K562 (cell line): Measurements from ENCODE around the gene CRYBA4. TPM values are rescaled to one million over a fixed set of nuclear protein-coding genes. Genes with fewer than 3 reads are reported as not detected.

Experiments used
- ATAC-seq: fragments of 200-7000 bp; cut with Tn5 transposase; 3 replicates; pipeline ENCODE4 v1.9.1; 2020; ENCODE audit warnings: moderate library complexity
- BruUV-seq: library from RNA; stranded (reverse); fragments of 400-500 nt; replicated peaks from 2 replicates; lab custom pipeline; 2021; lab: Mats Ljungman, UMichigan
- CTCF ChIA-PET: fragments of 300-600 bp; formaldehyde crosslinking; extraction: SDS; loops from one replicate; lab custom pipeline; 2021; ENCODE audit warnings: low intra/inter-chr PET ratio; lab: Yijun Ruan, JAX
- POLR2A ChIA-PET: fragments of 300-600, 350-650 bp; sonication (Branson Sonifier 250); formaldehyde crosslinking; extraction: SDS; loops from one replicate; lab custom pipeline; 2021; ENCODE audit warnings: antibody characterized with exemption, inconsistent platforms; lab: Yijun Ruan, JAX
- DNase-seq, 4 experiments: peaks; one replicate each; pipeline versions ENCODE4 v3.0.0 to v3.0.0-alpha.2; 2011 to 2018; ENCODE audit warnings: low spot score in 3 of 4, mixed read lengths in 3 of 4; ENCODE audit errors: extremely low read depth in 1 of 4
- FAIRE-seq: peaks from 2 replicates; lab custom pipeline; 2011; peaks lifted over from hg19 to GRCh38; lab: Jason Lieb, UNC
- H2AFZ ChIP-seq: 2 replicates; pipeline ENCODE4 v1.6.0; 2011; ENCODE audit warnings: low read depth, low read length, control low read depth, inconsistent platforms
- H3K27ac ChIP-seq: fragments of 200-600 bp; 3 replicates; pipeline ENCODE4 v1.8.0; 2011; ENCODE audit warnings: low read depth, mild to moderate bottlenecking, control low read depth, inconsistent platforms, low read length, moderate library complexity, mixed read lengths; ENCODE audit errors: extremely low read depth
- H3K27me3 ChIP-seq, 2 experiments: fragments of 300-600 bp in 1 of 2; 2 replicates in 1 of 2; 3 replicates in 1 of 2; pipeline versions ENCODE4 v1.6.0 to v1.8.0; 2011; ENCODE audit warnings: inconsistent platforms in 2 of 2, low read length in 2 of 2, mild to moderate bottlenecking in 1 of 2, mixed read lengths in 1 of 2, moderate library complexity in 1 of 2; ENCODE audit not compliant: control insufficient read depth in 2 of 2, insufficient read depth in 2 of 2
- H3K36me3 ChIP-seq: fragments of 300-600 bp; 3 replicates; pipeline ENCODE4 v1.8.0; 2011; ENCODE audit warnings: mild to moderate bottlenecking, low read length, inconsistent platforms; ENCODE audit not compliant: control insufficient read depth, insufficient read depth
- H3K4me1 ChIP-seq, 2 experiments: fragments of 200-600 bp in 1 of 2; replicated peaks in 1 of 2; 2 replicates in 1 of 2; 3 replicates in 1 of 2; pipeline versions ENCODE4 v1.5.1 to v1.8.0; 2011; ENCODE audit warnings: inconsistent platforms in 2 of 2, low read length in 2 of 2, mild to moderate bottlenecking in 1 of 2, mixed read lengths in 1 of 2, moderate library complexity in 1 of 2; ENCODE audit not compliant: control insufficient read depth in 2 of 2, insufficient read depth in 2 of 2
- H3K4me2 ChIP-seq: 2 replicates; pipeline ENCODE4 v1.6.1; 2011; ENCODE audit warnings: low read length, control low read depth, inconsistent platforms, mixed read lengths; ENCODE audit not compliant: insufficient read depth
- H3K4me3 ChIP-seq: fragments of 200-600 bp; sonication (generic), shearing (Covaris generic); 2 replicates; pipeline ENCODE4 v1.5.1; 2016; ENCODE audit warnings: control low read depth, inconsistent platforms
- H3K79me2 ChIP-seq: fragments of 200-600 bp; 3 replicates; pipeline ENCODE4 v1.8.0; 2011; ENCODE audit warnings: low read length, inconsistent platforms; ENCODE audit not compliant: control insufficient read depth, insufficient read depth
- H3K9ac ChIP-seq, 2 experiments: 2 replicates each; pipeline versions ENCODE4 v1.6.0 to v1.6.1; 2011; ENCODE audit warnings: low read depth in 2 of 2, low read length in 2 of 2, control low read depth in 1 of 2, inconsistent platforms in 1 of 2, mild to moderate bottlenecking in 1 of 2, mixed read lengths in 1 of 2; ENCODE audit not compliant: insufficient read depth in 1 of 2
- H3K9me1 ChIP-seq: one replicate; pipeline ENCODE4 v1.6.0; 2011; ENCODE audit warnings: inconsistent platforms, mild to moderate bottlenecking, low read length, moderate library complexity; ENCODE audit not compliant: control insufficient read depth, insufficient read depth
- H3K9me3 ChIP-seq: replicated peaks from 2 replicates; pipeline ENCODE4 v1.5.1; 2011; ENCODE audit warnings: low read depth, low read length, inconsistent platforms; ENCODE audit not compliant: control insufficient read depth, insufficient read depth
- H4K20me1 ChIP-seq: replicated peaks from 2 replicates; pipeline ENCODE4 v1.6.1; 2011; ENCODE audit warnings: low read length, inconsistent platforms, mixed read lengths; ENCODE audit not compliant: control insufficient read depth, insufficient read depth
- ETV5 ChIP-seq: sonication (generic); formaldehyde crosslinking; IDR thresholded peaks from 2 replicates; pipeline ENCODE4 v1.4.0; 2020; ENCODE audit warnings: low read depth, mild to moderate bottlenecking, missing genetic modification reagents
- ILF3 ChIP-seq: fragments of 450-650 bp; IDR thresholded peaks from 2 replicates; pipeline ENCODE4 v1.6.1; 2018; ENCODE audit warnings: antibody characterized with exemption, mild to moderate bottlenecking, moderate library complexity, borderline replicate concordance
- WGBS: fragments of 100-300 bp; shearing (Covaris generic); methylation state at CpG from one replicate; pipeline ENCODE4 v1.1.6; 2016; ENCODE audit warnings: low coverage, mixed read lengths; ENCODE audit not compliant: insufficient coverage; ENCODE audit errors: missing lambda C conversion rate; 5-methylcytosine and 5-hydroxymethylcytosine counted together
- in situ Hi-C: fragments of 300-500 bp; cut with MboI; formaldehyde crosslinking; loops from 4 replicates; pipeline ENCODE4 v1.15.0; 2018; ENCODE audit warnings: inconsistent platforms, mixed read lengths
- intact Hi-C: fragments of 100-400 bp; cut with micrococcal nuclease; formaldehyde crosslinking; loops from 2 replicates; pipeline ENCODE4 v1.14.2; 2022
- polyA plus RNA-seq, 8 experiments: library from polyadenylated mRNA; depleted of rRNA in 4 of 8; stranded (reverse) in 5 of 8; unstranded in 3 of 8; fragments of >200 nt; fragmentation: Nextera tagmentation in 2 of 8; fragmentation: Illumina TruSeq in 1 of 8; extraction: Ambion mirVana in 2 of 8; extraction: Trizol in 1 of 8; gene quantifications; 2 replicates each; pipeline versions ENCODE4 v1.2.1 to v1.2.3, GENCODE V29; 2011 to 2014; ENCODE audit warnings: inconsistent platforms in 1 of 8, missing spikeins in 1 of 8
- total RNA-seq, 7 experiments: library from RNA; depleted of rRNA in 6 of 7; stranded (reverse); fragments of >200 nt in 6 of 7; fragmentation: Illumina TruSeq in 2 of 7; extraction: Trizol in 2 of 7; gene quantifications; 2 replicates each; pipeline versions ENCODE4 v1.2.1 to v1.2.3, GENCODE V29; 2011 to 2021; ENCODE audit warnings: low replicate concordance in 1 of 7
- TF ChIP-seq, protein P1 (sequence below), 2 experiments: fragments of 450-650 bp in 1 of 2; sonication (generic) in 1 of 2; formaldehyde crosslinking in 1 of 2; IDR thresholded peaks; 2 replicates each; pipeline versions ENCODE4 v1.7.1 to v1.9.0; 2016 to 2022; ENCODE audit warnings: inconsistent platforms in 1 of 2, mild to moderate bottlenecking in 1 of 2, missing genetic modification reagents in 1 of 2

CRYBA4 gene
- total and polyA plus RNA-seq, 9 of the 15 experiments (the other 6 are each of a cell fraction or from before 2014, with no cell fraction given): 0.59 to 3.3 (median 1.6) TPM

DNA sequence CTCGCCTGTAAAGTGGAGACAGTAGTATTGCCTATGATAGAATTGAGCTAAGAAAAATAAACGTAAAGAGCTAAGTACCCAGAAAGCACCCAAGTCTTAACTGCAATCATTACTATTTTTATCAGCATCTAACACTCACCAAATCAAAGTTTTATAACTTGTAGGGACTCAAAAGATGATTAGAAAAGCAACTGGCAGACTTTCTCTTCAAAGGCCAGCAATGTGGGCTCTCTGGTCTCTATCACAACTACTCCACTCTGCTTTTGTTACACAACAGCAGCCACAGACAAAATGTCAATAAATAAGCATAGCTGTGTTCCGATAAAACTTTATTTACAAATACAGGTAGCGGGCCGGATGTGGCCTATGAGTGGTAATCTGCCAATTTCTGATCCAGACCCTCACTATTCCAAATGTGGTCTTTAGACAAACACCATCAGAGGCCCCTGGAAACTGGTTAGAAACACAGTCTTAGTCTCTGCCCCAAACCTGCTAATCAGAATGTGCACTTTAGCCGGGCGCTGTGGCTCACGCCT is 40.1 kb upstream of the CRYBA4 start:
- no peak for FAIRE-seq
- in situ Hi-C loops: no loop called here
- Histone ChIP-seq H2AFZ (no peak overlapping the region), H3K27me3 (no peaks in the 10 kb centered on the region), H3K4me1 (peaks cover 7 to 21% of the 10 kb centered on the region in 2 experiments; a peak in 4 of 5 replicates), H3K36me3 (peaks cover 80% of the 10 kb centered on the region)
- WGBS: 89% methylated on average over 8 of the region's 8 CpGs
- TF ChIP-seq, protein P1, sequence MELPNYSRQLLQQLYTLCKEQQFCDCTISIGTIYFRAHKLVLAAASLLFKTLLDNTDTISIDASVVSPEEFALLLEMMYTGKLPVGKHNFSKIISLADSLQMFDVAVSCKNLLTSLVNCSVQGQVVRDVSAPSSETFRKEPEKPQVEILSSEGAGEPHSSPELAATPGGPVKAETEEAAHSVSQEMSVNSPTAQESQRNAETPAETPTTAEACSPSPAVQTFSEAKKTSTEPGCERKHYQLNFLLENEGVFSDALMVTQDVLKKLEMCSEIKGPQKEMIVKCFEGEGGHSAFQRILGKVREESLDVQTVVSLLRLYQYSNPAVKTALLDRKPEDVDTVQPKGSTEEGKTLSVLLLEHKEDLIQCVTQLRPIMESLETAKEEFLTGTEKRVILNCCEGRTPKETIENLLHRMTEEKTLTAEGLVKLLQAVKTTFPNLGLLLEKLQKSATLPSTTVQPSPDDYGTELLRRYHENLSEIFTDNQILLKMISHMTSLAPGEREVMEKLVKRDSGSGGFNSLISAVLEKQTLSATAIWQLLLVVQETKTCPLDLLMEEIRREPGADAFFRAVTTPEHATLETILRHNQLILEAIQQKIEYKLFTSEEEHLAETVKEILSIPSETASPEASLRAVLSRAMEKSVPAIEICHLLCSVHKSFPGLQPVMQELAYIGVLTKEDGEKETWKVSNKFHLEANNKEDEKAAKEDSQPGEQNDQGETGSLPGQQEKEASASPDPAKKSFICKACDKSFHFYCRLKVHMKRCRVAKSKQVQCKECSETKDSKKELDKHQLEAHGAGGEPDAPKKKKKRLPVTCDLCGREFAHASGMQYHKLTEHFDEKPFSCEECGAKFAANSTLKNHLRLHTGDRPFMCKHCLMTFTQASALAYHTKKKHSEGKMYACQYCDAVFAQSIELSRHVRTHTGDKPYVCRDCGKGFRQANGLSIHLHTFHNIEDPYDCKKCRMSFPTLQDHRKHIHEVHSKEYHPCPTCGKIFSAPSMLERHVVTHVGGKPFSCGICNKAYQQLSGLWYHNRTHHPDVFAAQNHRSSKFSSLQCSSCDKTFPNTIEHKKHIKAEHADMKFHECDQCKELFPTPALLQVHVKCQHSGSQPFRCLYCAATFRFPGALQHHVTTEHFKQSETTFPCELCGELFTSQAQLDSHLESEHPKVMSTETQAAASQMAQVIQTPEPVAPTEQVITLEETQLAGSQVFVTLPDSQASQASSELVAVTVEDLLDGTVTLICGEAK (IDR thresholded peaks at IDR 0.05): peak; percentile 87
- TF ChIP-seq, protein P1 (CRISPR knock-in tag; IDR thresholded peaks at IDR 0.05): peak; percentile 75
- TF ChIP-seq ILF3: no peak
- no peak for TF ChIP-seq ETV5 (CRISPR knock-in tag)
- TF ChIP-seq, all 486 proteins: peak for 1
- Histone ChIP-seq H3K9ac (no peak overlapping the region), H3K4me3 (no peak overlapping the region), H3K4me2 (no peak overlapping the region), H3K79me2 (peaks cover 96% of the 10 kb centered on the region), H4K20me1 (peaks cover 31% of the 10 kb centered on the region), H3K27ac (no peak overlapping the region), H3K9me3 (no peaks in the 10 kb centered on the region), H3K9me1 (peaks cover 2% of the 10 kb centered on the region)
- ATAC-seq (no peak), DNase-seq (no peak)
- CTCF ChIA-PET: no interaction called here
- intact Hi-C loops: loop anchor here (10.0 kb wide), 1 partner anchor 97 kb away; the partner anchor contains the start of genes HPS4 and SRRD
- no TSS peak for BruUV-seq
- POLR2A ChIA-PET: no interaction called here
